ENCODE measurements around the gene RAB31.

RAB31 gene

DNA sequence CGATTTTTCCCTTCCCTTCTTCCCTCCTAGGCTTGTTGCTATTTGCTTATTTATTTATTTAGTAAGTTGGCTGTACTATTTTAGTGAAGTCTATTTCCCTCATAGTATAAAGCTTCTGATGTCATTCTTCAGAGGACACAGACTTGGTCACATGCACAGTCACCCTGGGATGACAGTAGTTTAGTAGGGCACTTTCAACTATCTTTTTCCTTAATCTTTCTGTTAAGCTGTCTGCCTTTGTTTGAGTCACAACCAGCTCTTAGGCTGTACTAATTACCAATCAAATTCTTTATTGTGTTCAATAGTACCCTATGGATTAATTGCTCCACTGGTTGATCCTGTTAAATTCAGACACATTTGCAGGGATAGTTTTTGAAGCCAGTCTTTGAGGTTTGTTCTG is 26.9 kb upstream of the RAB31 start:
- Histone ChIP-seq H3K27ac (no peak overlapping the region), H3K4me3 (ENCODE audit: low read depth, low read length) (no peak overlapping the region), H3K36me3 (no peaks in the 10 kb centered on the region), H3K9me3 (ENCODE audit: severe bottlenecking) (no peaks in the 10 kb centered on the region), H3K27me3 (ENCODE audit: insufficient read depth, low read depth, severe bottlenecking) (no peaks in the 10 kb centered on the region)
- TF ChIP-seq CTCF (IDR thresholded peaks at IDR 0.05; ENCODE audit: low read depth, low read length) = no peak
- DNase-seq = no peak

GRCh38 chr18:9682572-9682971 is 25.5 kb upstream of the RAB31 start:
- Histone ChIP-seq H3K27me3 (ENCODE audit: insufficient read depth, low read depth, severe bottlenecking) (no peaks in the 10 kb centered on the region), H3K27ac (no peak overlapping the region), H3K9me3 (ENCODE audit: severe bottlenecking) (no peaks in the 10 kb centered on the region), H3K4me3 (ENCODE audit: low read depth, low read length) (no peak overlapping the region), H3K36me3 (no peaks in the 10 kb centered on the region)
- TF ChIP-seq CTCF (IDR thresholded peaks at IDR 0.05; ENCODE audit: low read depth, low read length) = no peak
- DNase-seq = no peak

DNA sequence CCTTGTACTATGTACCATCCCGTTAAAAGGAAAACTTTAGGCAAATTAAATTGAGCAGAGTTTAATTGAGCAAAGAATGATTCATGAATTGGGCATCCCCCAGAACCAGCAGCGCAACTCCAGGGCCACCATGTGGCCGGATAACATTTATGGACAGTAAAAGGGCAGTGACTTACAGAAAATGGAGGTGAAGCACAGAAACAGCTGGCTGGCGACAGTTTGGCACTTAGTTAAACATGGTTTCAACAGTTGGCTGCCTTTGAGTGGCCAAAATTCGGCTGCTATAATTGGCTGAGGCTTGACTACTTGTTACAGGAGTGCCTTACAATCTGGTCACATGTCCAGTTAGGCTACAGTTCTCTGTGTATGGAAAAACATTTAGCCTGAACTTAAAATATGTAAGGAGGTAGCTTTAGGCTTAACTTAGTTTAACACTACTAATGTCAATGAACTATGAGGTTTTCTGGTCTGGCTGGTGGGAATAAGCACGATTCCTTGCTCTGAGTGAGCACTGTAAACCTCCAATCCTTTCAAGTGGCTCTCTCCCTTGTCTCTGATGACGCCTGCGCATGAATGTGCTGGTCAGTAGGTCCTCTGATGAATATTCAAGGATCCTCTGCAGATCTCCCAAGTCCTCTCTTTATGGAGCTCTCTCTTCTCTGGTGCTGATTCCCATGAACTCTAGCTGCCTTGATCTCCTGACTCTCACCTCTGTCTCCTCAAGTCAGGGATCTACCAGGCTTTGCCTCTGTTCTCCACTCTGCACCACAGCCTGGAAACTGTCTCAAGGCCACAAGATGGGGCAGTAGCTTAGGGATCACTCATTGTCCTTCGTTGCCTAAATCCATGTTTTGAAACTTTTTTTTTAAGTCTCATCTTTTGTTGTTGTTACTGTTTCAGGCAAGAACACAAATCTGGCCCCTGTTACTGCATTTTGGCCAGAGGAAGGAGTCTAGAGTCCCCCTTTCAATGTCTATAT is 24.4 kb upstream of the RAB31 start:
- no peak for DNase-seq
- Histone ChIP-seq H3K4me3 (ENCODE audit: low read depth, low read length) (no peak overlapping the region), H3K9me3 (ENCODE audit: severe bottlenecking) (no peaks in the 10 kb centered on the region), H3K36me3 (no peaks in the 10 kb centered on the region), H3K27me3 (ENCODE audit: insufficient read depth, low read depth, severe bottlenecking) (no peaks in the 10 kb centered on the region), H3K27ac (no peak overlapping the region)
- peak; percentile 42 for TF ChIP-seq CTCF (IDR thresholded peaks at IDR 0.05; ENCODE audit: low read depth, low read length)

GRCh38 chr18:9684881-9685614 is 23.1 kb upstream of the RAB31 start:
- Histone ChIP-seq H3K36me3 (no peaks in the 10 kb centered on the region), H3K27ac (no peak overlapping the region), H3K9me3 (ENCODE audit: severe bottlenecking) (no peaks in the 10 kb centered on the region), H3K27me3 (ENCODE audit: insufficient read depth, low read depth, severe bottlenecking) (no peaks in the 10 kb centered on the region), H3K4me3 (ENCODE audit: low read depth, low read length) (no peak overlapping the region)
- no peak for TF ChIP-seq CTCF (IDR thresholded peaks at IDR 0.05; ENCODE audit: low read depth, low read length)
- no peak for DNase-seq

GRCh38 chr18:9685615-9685890 is 22.5 kb upstream of the RAB31 start:
- TF ChIP-seq CTCF (IDR thresholded peaks at IDR 0.05; ENCODE audit: low read depth, low read length) = no peak
- H3K4me3 ChIP-seq (ENCODE audit: low read depth, low read length) = no peak overlapping the region
- H3K9me3 ChIP-seq (ENCODE audit: severe bottlenecking) = no peaks in the 10 kb centered on the region
- no peaks in the 10 kb centered on the region for H3K36me3 ChIP-seq
- H3K27me3 ChIP-seq (ENCODE audit: insufficient read depth, low read depth, severe bottlenecking) = no peaks in the 10 kb centered on the region
- no peak for DNase-seq
- H3K27ac ChIP-seq = no peak overlapping the region

Measured in WERI-Rb-1 (cell line).